Measurements from ENCODE around the gene ZIC1. TPM values are rescaled to one million over a fixed set of nuclear protein-coding genes. Genes with fewer than 3 reads are reported as not detected.

ZIC1 gene
- total RNA-seq, 1 experiment from 2014 or later = not detected

DNA sequence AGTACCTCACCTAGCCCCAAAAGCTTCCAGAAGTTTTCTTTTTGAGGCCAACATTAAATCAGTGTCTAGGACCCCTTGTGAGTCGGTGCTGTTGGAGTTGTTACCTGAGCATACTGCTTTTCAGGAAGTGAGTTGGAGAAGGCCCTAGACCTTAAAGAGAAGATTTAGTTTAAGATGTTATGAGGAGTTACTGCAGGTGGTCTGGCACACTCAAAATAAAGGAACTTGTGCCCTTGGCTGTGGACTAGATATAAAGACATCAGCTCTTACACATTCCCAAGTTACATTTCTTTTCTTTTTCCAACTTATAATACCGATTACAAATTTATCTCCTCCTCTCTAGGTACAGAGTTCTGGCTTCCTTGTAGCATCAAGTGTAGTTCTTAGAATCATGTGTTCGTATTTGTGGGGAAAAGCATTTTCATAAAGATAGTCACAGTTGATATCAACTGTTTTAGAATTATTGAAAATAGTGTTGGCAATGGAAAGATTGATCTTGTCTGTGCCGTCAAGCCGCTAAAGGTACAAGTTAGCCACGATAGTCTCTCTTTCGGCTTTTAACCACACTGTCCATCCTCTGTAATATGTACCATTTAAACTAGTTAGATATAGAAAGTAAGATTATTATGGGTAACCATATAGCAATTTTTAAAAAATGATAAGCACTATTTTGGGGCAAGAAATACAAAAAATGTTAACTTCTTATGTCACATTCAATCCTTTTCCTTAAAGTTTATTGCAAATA is 8.6 kb downstream of the ZIC1 start:
- Mint-ChIP-seq H3K4me3 (no peak overlapping the region), H3K27ac (no peak overlapping the region), H3K4me1 (peaks cover 25 to 59% of the 10 kb centered on the region in 2 experiments), H3K36me3 (ENCODE audit: insufficient read depth in 1 of 3, low read depth in 3 of 3) (no peaks in the 10 kb centered on the region; a peak in 1 of 7 replicates), H3K9me3 (no peaks in the 10 kb centered on the region; a peak in 2 of 5 replicates), H3K27me3 (ENCODE audit: low read depth) (peaks cover 99% of the 10 kb centered on the region)
- Histone ChIP-seq H3K23ac (ENCODE audit: insufficient read length, low read depth, low read length) (no peak overlapping the region), H3K27ac (ENCODE audit: insufficient read length, low read depth, low read length) (no peak overlapping the region), H2BK5ac (ENCODE audit: insufficient read length, low read length) (no peak overlapping the region), H2BK15ac (ENCODE audit: low read depth, low read length) (no peak overlapping the region), H3K9ac (ENCODE audit: extremely low read depth, insufficient read length, low read length) (no peak overlapping the region), H2AK5ac (ENCODE audit: insufficient read length, low read length) (no peak overlapping the region), H2BK120ac (ENCODE audit: low read depth, low read length, poor library complexity, severe bottlenecking) (no peak overlapping the region), H3K18ac (ENCODE audit: insufficient read length, low read depth, low read length) (no peak overlapping the region), H2AFZ (ENCODE audit: low read length) (no peak overlapping the region), H3K4me1 (ENCODE audit: insufficient read depth, low read length) (peaks cover 5% of the 10 kb centered on the region; the same call in 1 of the 2 replicates), H3K4ac (ENCODE audit: low read depth, low read length) (no peak overlapping the region), H4K91ac (ENCODE audit: insufficient read length, low read depth, low read length) (no peak overlapping the region), H3K27me3 (ENCODE audit: insufficient read depth, low read length) (peaks cover 84% of the 10 kb centered on the region), H4K5ac (ENCODE audit: insufficient read length, low read depth, low read length) (no peak overlapping the region), H4K8ac (replicated peaks; ENCODE audit: insufficient read length, low read depth, low read length) (no peak overlapping the region), H3K4me2 (ENCODE audit: insufficient read depth, insufficient read length, low read length) (no peak overlapping the region), H3K79me1 (ENCODE audit: insufficient read depth, low read depth, low read length, poor library complexity, severe bottlenecking) (no peaks in the 10 kb centered on the region), H3T11ph (ENCODE audit: low read length) (no peak overlapping the region), H2BK20ac (ENCODE audit: low read depth, low read length, poor library complexity, severe bottlenecking) (no peak overlapping the region), H3K14ac (ENCODE audit: insufficient read depth, low read length) (no peak overlapping the region), H3K23me2 (ENCODE audit: insufficient read length, low read depth, low read length, poor library complexity, severe bottlenecking) (peaks cover 23% of the 10 kb centered on the region), H4K20me1 (ENCODE audit: control insufficient read depth, insufficient read depth, insufficient read length) (no peaks in the 10 kb centered on the region), H3K9me3 (ENCODE audit: control insufficient read depth, low read depth, low read length) (no peaks in the 10 kb centered on the region), H3K56ac (ENCODE audit: insufficient read length, low read depth, low read length) (no peak overlapping the region), H3K79me2 (ENCODE audit: insufficient read depth, low read length) (no peaks in the 10 kb centered on the region), H2BK12ac (ENCODE audit: insufficient read length, low read depth, low read length) (no peak overlapping the region)
- TF ChIP-seq, protein P1, sequence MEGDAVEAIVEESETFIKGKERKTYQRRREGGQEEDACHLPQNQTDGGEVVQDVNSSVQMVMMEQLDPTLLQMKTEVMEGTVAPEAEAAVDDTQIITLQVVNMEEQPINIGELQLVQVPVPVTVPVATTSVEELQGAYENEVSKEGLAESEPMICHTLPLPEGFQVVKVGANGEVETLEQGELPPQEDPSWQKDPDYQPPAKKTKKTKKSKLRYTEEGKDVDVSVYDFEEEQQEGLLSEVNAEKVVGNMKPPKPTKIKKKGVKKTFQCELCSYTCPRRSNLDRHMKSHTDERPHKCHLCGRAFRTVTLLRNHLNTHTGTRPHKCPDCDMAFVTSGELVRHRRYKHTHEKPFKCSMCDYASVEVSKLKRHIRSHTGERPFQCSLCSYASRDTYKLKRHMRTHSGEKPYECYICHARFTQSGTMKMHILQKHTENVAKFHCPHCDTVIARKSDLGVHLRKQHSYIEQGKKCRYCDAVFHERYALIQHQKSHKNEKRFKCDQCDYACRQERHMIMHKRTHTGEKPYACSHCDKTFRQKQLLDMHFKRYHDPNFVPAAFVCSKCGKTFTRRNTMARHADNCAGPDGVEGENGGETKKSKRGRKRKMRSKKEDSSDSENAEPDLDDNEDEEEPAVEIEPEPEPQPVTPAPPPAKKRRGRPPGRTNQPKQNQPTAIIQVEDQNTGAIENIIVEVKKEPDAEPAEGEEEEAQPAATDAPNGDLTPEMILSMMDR (conservative IDR thresholded peaks at IDR 0.05) = no peak
- no peak for DNase-seq
- no CpG with 5 or more reads among the region's 7 CpGs for WGBS (ENCODE audit: extremely low coverage, insufficient read length, low lambda C conversion rate)
